GM23338 (cell line): ENCODE measurements around the gene CHN1. TPM values are rescaled to one million over a fixed set of nuclear protein-coding genes. Genes with fewer than 3 reads are reported as not detected.
A peak's percentile ranks its signal among the peaks of the same experiment; 100 is the strongest.

Source experiments
- ATAC-seq: fragments of 200-7000 bp; cut with Tn5 transposase; 3 replicates; pipeline ENCODE4 v1.9.1; 2020
- DNase-seq: peaks from one replicate; pipeline ENCODE4 v3.0.0-alpha.2; 2015; ENCODE audit warnings: low spot score
- H2AFZ ChIP-seq: fragments of 200-600 bp; sonication (generic); 2 replicates; pipeline ENCODE4 v1.8.0; 2016; ENCODE audit warnings: antibody characterized with exemption, mild to moderate bottlenecking, moderate library complexity
- H3F3A ChIP-seq: fragments of 200-600 bp; sonication (generic); replicated peaks from 2 replicates; pipeline ENCODE4 v1.8.0; 2017; ENCODE audit warnings: antibody characterized with exemption, mixed run types, low read depth
- H3K27ac ChIP-seq: fragments of 200-600 bp; sonication (generic); 2 replicates; pipeline ENCODE4 v1.6.1; 2016; ENCODE audit warnings: low read depth
- H3K27me3 ChIP-seq: fragments of 200-600 bp; sonication (generic); 2 replicates; pipeline ENCODE4 v1.8.0; 2016; ENCODE audit warnings: mild to moderate bottlenecking, mixed run types, moderate library complexity; ENCODE audit not compliant: insufficient read depth
- H3K36me3 ChIP-seq: fragments of 200-600 bp; sonication (generic); 2 replicates; pipeline ENCODE4 v1.8.0; 2016; ENCODE audit warnings: mild to moderate bottlenecking; ENCODE audit not compliant: insufficient read depth
- H3K4me1 ChIP-seq: fragments of 200-600 bp; sonication (generic); 2 replicates; pipeline ENCODE4 v1.8.0; 2016; ENCODE audit warnings: mild to moderate bottlenecking, moderate library complexity; ENCODE audit not compliant: insufficient read depth
- H3K4me2 ChIP-seq: fragments of 200-600 bp; sonication (generic); 2 replicates; pipeline ENCODE4 v1.7.1; 2017; ENCODE audit warnings: mixed run types
- H3K4me3 ChIP-seq: fragments of 200-600 bp; sonication (generic); 2 replicates; pipeline ENCODE4 v1.6.1; 2016; ENCODE audit warnings: mixed run types
- H3K79me2 ChIP-seq: fragments of 200-600 bp; sonication (generic); replicated peaks from 2 replicates; pipeline ENCODE4 v1.8.0; 2017; ENCODE audit warnings: mild to moderate bottlenecking; ENCODE audit not compliant: insufficient read depth
- H3K9me2 ChIP-seq: fragments of 200-600 bp; sonication (generic); 2 replicates; pipeline ENCODE4 v1.8.0; 2017; ENCODE audit not compliant: insufficient read depth
- H4K20me1 ChIP-seq: fragments of 200-600 bp; sonication (generic); replicated peaks from 2 replicates; pipeline ENCODE4 v1.8.0; 2017; ENCODE audit warnings: mild to moderate bottlenecking; ENCODE audit not compliant: insufficient read depth
- H3K27ac Mint-ChIP-seq: 2 replicates; pipeline ENCODE4 v1.8.0; 2020; ENCODE audit warnings: inconsistent platforms, mild to moderate bottlenecking, moderate library complexity, mixed read lengths
- H3K27me3 Mint-ChIP-seq: 3 replicates; pipeline ENCODE4 v1.8.0; 2022; ENCODE audit warnings: low read depth, mild to moderate bottlenecking, moderate library complexity, mixed read lengths, inconsistent platforms; ENCODE audit not compliant: insufficient read depth, poor library complexity
- H3K36me3 Mint-ChIP-seq: 3 replicates; pipeline ENCODE4 v1.8.0; 2021; ENCODE audit warnings: low read depth, mild to moderate bottlenecking, inconsistent platforms, moderate library complexity, mixed read lengths
- H3K4me1 Mint-ChIP-seq: 3 replicates; pipeline ENCODE4 v1.8.0; 2020; ENCODE audit warnings: mild to moderate bottlenecking, inconsistent platforms, mixed read lengths
- H3K4me3 Mint-ChIP-seq: 3 replicates; pipeline ENCODE4 v1.8.0; 2021; ENCODE audit warnings: moderate library complexity, mild to moderate bottlenecking, inconsistent platforms, mixed read lengths
- H3K9me3 Mint-ChIP-seq: 3 replicates; pipeline ENCODE4 v1.8.0; 2020; ENCODE audit warnings: moderate library complexity, mild to moderate bottlenecking, inconsistent platforms, mixed read lengths
- CREB1 ChIP-seq: fragments of 250-450 bp; sonication (Bioruptor Pico); IDR thresholded peaks from 2 replicates; pipeline ENCODE4 v1.5.0; 2020; ENCODE audit warnings: low read depth, mild to moderate bottlenecking, moderate library complexity
- CTCF ChIP-seq, 2 experiments: fragments of 200-600 bp in 1 of 2; sonication (generic) in 1 of 2; conservative IDR thresholded peaks; 2 replicates each; pipeline versions ENCODE4 v1.5.1 to v1.6.1; 2016 to 2017; ENCODE audit warnings: antibody characterized with exemption in 2 of 2, low read depth in 2 of 2, mild to moderate bottlenecking in 2 of 2, moderate library complexity in 1 of 2
- ETS1 ChIP-seq: IDR thresholded peaks from 2 replicates; pipeline ENCODE4 v1.6.1; 2016; ENCODE audit warnings: antibody characterized with exemption
- EZH2 ChIP-seq: fragments of 200-600 bp; sonication (generic); IDR thresholded peaks from one replicate; pipeline ENCODE4 v1.8.0; 2017; ENCODE audit warnings: antibody characterized with exemption, mild to moderate bottlenecking, low read depth; ENCODE audit not compliant: unreplicated experiment
- JUNB ChIP-seq: IDR thresholded peaks from one replicate; pipeline ENCODE4 v1.6.1; 2016; ENCODE audit warnings: antibody characterized with exemption; ENCODE audit not compliant: unreplicated experiment
- NANOG ChIP-seq: IDR thresholded peaks from 2 replicates; pipeline ENCODE4 v1.6.1; 2016; ENCODE audit warnings: antibody characterized with exemption, borderline replicate concordance
- POLR2AphosphoS5 ChIP-seq: IDR thresholded peaks from 2 replicates; pipeline ENCODE4 v1.6.1; 2016; ENCODE audit warnings: antibody characterized with exemption, low read depth
- STAT1 ChIP-seq: IDR thresholded peaks from one replicate; pipeline ENCODE4 v1.6.1; 2016; ENCODE audit warnings: antibody characterized with exemption; ENCODE audit not compliant: unreplicated experiment
- ZNF114 ChIP-seq: fragments of 250-450 bp; sonication (Bioruptor Pico); IDR thresholded peaks from 2 replicates; pipeline ENCODE4 v1.5.0; 2020; ENCODE audit warnings: mild to moderate bottlenecking, moderate library complexity
- ZNF331 ChIP-seq: fragments of 250-450 bp; sonication (Bioruptor Pico); IDR thresholded peaks from 2 replicates; pipeline ENCODE4 v1.5.0; 2020; ENCODE audit warnings: low read depth, mild to moderate bottlenecking, moderate library complexity
- ZNF462 ChIP-seq: fragments of 250-450 bp; sonication (Bioruptor Pico); IDR thresholded peaks from 2 replicates; pipeline ENCODE4 v1.5.0; 2020; ENCODE audit warnings: mild to moderate bottlenecking, moderate library complexity
- polyA plus RNA-seq: library from polyadenylated mRNA; unstranded; fragments of >200 nt; fragmentation: Nextera tagmentation; extraction: Ambion mirVana; gene quantifications from 2 replicates; pipeline ENCODE4 v1.2.1, GENCODE V29; 2016
- total RNA-seq: library from RNA; depleted of rRNA; stranded (reverse); fragments of >200 nt; shearing (Covaris generic); gene quantifications from 2 replicates; pipeline ENCODE4 v1.2.3, GENCODE V29; 2014

CHN1 gene
- total and polyA plus RNA-seq, 2 experiments from 2014 or later, result 28.1 to 36.5 TPM

GRCh38 chr2:174797781-174798276 is 207.4 kb downstream of the CHN1 start (continued):
- TF ChIP-seq ZNF331 (CRISPR knock-in tag) (no peak), CREB1 (CRISPR knock-in tag) (no peak), CTCF (conservative IDR thresholded peaks at IDR 0.05; ENCODE audit: low read depth in 2 of 2) (no peak), NANOG (no peak), ETS1 (no peak), EZH2 (no peak), STAT1 (no peak), JUNB (no peak), ZNF114 (no peak), POLR2AphosphoS5 (no peak)

- H3K27ac Mint-ChIP-seq, result peak overlapping the region; percentile 95
- no peaks in the 10 kb centered on the region for H3K9me3 Mint-ChIP-seq
- ATAC-seq (peak; percentile 94), DNase-seq (peak; percentile 87)
- Histone ChIP-seq H3K79me2 (no peaks in the 10 kb centered on the region), H3F3A (no peaks in the 10 kb centered on the region), H3K36me3 (no peaks in the 10 kb centered on the region; the same call in 1 of the 2 replicates), H3K27me3 (no peaks in the 10 kb centered on the region), H3K9me2 (no peaks in the 10 kb centered on the region), H3K27ac (peak overlapping the region; percentile 40), H3K4me3 (no peak overlapping the region), H3K4me1 (peaks cover 39% of the 10 kb centered on the region), H3K4me2 (peak overlapping the region; percentile 47; the same call in 1 of the 2 replicates), H2AFZ (no peak overlapping the region), H4K20me1 (no peaks in the 10 kb centered on the region)
- H3K4me1 Mint-ChIP-seq, result peaks cover 50% of the 10 kb centered on the region
- peaks cover 14% of the 10 kb centered on the region for H3K27me3 Mint-ChIP-seq
- H3K4me3 Mint-ChIP-seq, result no peak overlapping the region; the same call in 2 of the 3 replicates
- TF ChIP-seq ZNF462 (CRISPR knock-in tag) (peak; percentile 84; the same call in 1 of the 2 replicates), ZNF331 (CRISPR knock-in tag) (no peak)
- H3K36me3 Mint-ChIP-seq, result peaks cover 21% of the 10 kb centered on the region; the same call in 2 of the 3 replicates
Measured at GRCh38 chr2:174796319-174796771, 208.8 kb downstream of the CHN1 start.
